Vagina (tissue), 2 donors: ENCODE data around the gene MAML2.

Experiments used
- CTCF ChIP-seq, 3 experiments: fragments of 450-650 bp in 2 of 3; fragments of 200-600 bp in 1 of 3; sonication (generic) in 1 of 3; IDR thresholded peaks; one replicate each; pipeline ENCODE4 v1.5.1; 2017 to 2019; ENCODE audit warnings: antibody characterized with exemption in 3 of 3, mild to moderate bottlenecking in 2 of 3, moderate library complexity in 2 of 3
- POLR2A ChIP-seq, 2 donors: fragments of 450-650 bp; IDR thresholded peaks; one replicate each; pipeline ENCODE4 v1.6.1; 2017; ENCODE audit warnings: antibody characterized with exemption in 2 of 2, mild to moderate bottlenecking in 2 of 2, moderate library complexity in 2 of 2

GRCh38 chr11:96123301-96123700 lies 219.7 kb downstream of the MAML2 start:
- TF ChIP-seq CTCF (IDR thresholded peaks at IDR 0.05): no peak
- no peak for TF ChIP-seq POLR2A (IDR thresholded peaks at IDR 0.05)
